Activated CD4-positive, alpha-beta T cell treated with anti-CD3 and anti-CD28 coated beads, Interleukin-2, amount 10 ng/mL, durations not matched to agents 24 days and 14 days (primary cell): Measurements from ENCODE around the gene PRR19. TPM values are rescaled to one million over a fixed set of nuclear protein-coding genes. Genes with fewer than 3 reads are reported as not detected.

Source experiments
- DNase-seq: peaks from one replicate; pipeline ENCODE4 v3.0.0; 2022
- H3K27ac Mint-ChIP-seq: one replicate; pipeline ENCODE4 v1.8.0; 2022; ENCODE audit warnings: mild to moderate bottlenecking, mixed read lengths
- H3K27me3 Mint-ChIP-seq: one replicate; pipeline ENCODE4 v1.8.0; 2022; ENCODE audit warnings: mixed read lengths
- H3K36me3 Mint-ChIP-seq: one replicate; pipeline ENCODE4 v1.8.0; 2022; ENCODE audit warnings: low read depth, mild to moderate bottlenecking, mixed read lengths
- H3K4me1 Mint-ChIP-seq: one replicate; pipeline ENCODE4 v1.8.0; 2021; ENCODE audit warnings: mixed read lengths
- H3K4me3 Mint-ChIP-seq: one replicate; pipeline ENCODE4 v1.8.0; 2022; ENCODE audit warnings: mild to moderate bottlenecking, moderate library complexity, mixed read lengths
- H3K9me3 Mint-ChIP-seq: one replicate; pipeline ENCODE4 v1.8.0; 2021; ENCODE audit warnings: mixed read lengths
- intact Hi-C: fragments of 100-400 bp; cut with micrococcal nuclease; formaldehyde crosslinking; loops from one replicate; pipeline ENCODE4 v1.15.1; 2023
- total RNA-seq: library from RNA; stranded (reverse); gene quantifications from 2 replicates; pipeline ENCODE4 v1.2.3, GENCODE V29; 2022

PRR19 gene
- total RNA-seq, 1 donor from 2014 or later = 1.6 TPM

DNA sequence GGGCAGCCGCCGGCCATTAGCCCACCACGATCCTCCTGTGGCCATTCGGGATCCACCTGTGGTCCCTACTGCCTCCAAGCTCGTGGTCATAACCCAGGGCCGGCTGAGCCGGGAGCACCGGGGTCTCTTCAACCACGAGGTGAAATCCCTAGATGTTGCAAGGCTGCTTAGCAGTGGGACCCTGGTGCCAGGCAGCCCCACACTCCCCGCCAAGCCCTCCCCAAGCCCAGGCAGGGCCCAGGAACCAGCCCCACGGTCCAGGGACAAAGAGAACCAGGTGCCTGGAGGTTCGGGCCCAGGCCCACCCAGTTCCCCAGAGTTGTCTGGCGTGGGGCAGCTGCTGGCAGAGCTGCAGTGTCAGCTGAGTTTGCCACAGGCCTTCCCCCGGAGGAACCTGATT is 7.8 kb downstream of the PRR19 start:
- no peaks in the 10 kb centered on the region for H3K9me3 Mint-ChIP-seq
- H3K4me3 Mint-ChIP-seq = no peak overlapping the region
- no peaks in the 10 kb centered on the region for H3K36me3 Mint-ChIP-seq
- intact Hi-C loops = no loop called here
- H3K27me3 Mint-ChIP-seq = peaks cover 30% of the 10 kb centered on the region
- no peak for DNase-seq
- no peak overlapping the region for H3K27ac Mint-ChIP-seq
- H3K4me1 Mint-ChIP-seq = peaks cover 11% of the 10 kb centered on the region

DNA sequence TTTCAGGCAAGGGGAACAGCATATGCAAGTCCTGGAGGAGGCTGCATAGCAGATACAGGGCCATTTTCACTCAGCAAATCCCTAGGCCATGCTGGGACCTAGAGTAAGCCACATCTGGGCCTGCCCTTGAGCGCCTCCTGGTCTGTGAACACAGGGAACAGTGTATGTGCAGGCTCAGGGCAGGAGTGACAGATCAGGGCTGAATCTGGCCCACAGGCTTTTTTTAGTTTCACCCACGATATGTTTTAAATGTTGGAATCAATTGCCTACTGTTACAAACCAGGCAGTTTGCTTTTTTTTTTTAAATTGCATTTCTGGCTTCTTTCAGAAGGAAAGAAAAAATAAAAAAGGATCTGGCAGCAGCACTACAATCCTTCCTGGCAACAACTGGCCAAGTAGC is 9.7 kb downstream of the PRR19 start:
- Mint-ChIP-seq H3K36me3 (no peaks in the 10 kb centered on the region), H3K27me3 (peaks cover 38% of the 10 kb centered on the region), H3K27ac (no peak overlapping the region), H3K4me1 (peaks cover 11% of the 10 kb centered on the region), H3K4me3 (no peak overlapping the region), H3K9me3 (no peaks in the 10 kb centered on the region)
- intact Hi-C loops = no loop called here
- no peak for DNase-seq

DNA sequence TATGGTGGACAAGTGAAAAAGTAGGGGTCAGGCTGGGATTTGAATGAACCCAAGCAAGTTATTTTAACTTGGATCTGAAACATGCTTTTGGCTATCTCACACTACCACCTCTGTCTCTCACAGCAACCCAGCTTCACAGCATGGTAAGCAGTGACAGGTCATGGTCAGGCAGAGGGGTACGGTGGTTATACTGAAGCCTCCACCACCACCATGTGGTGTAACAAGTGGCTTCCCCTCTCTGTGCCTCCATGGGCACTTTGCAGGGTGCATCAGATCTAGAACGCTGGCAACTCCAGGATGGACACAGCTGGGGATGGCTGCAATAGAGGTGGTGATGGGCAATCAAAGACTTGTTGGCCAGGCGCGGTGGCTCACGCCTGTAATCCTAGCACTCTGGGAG is 10.4 kb downstream of the PRR19 start:
- DNase-seq = no peak
- Mint-ChIP-seq H3K9me3 (no peaks in the 10 kb centered on the region), H3K27ac (no peak overlapping the region), H3K36me3 (no peaks in the 10 kb centered on the region), H3K27me3 (peaks cover 42% of the 10 kb centered on the region), H3K4me3 (peak overlapping the region; percentile 81), H3K4me1 (peaks cover 17% of the 10 kb centered on the region)
- intact Hi-C loops = no loop called here

DNA sequence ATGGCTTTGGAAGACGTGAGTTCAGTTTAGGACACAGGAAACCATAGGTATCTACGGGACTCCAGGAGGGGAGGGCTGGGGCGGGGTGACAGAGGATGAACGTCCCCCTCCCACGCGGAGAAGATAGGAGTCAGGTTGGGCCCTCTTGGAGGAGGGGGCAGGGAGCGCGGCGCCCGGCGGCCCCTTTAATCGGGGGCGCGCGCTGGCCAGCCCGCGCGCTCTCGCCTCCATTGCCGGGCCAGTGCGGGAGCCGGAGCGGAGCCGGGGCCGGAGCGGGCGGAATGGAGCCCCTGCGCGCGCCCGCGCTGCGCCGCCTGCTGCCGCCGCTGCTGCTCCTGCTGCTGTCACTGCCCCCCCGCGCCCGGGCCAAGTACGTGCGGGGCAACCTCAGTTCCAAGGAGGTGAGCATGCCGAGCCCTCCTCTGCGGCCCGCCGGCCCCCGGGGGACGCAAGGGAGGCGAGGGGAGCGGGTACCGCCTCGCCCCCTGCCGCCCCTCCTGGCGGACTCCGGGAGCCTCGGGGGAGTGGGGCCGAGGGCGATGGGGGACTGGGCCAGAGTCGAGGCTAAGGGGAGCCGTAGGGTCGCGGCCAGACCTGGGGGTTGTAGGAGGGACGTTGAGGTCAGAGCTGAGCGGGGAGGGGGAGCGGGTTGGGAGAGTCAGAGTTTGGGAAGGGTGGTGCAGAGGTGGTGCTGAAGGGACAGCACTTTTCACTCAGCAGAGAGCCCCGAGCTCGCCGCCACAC is 11.3 kb downstream of the PRR19 start, which contains the start of gene TMEM145:
Gene TMEM145 (plus strand): TSS at position 214 of the 744 bp plus-strand sequence. CDS start 68 bp downstream, at position 282.
- peaks cover 18% of the 10 kb centered on the region for H3K4me1 Mint-ChIP-seq
- intact Hi-C loops = no loop called here
- no peaks in the 10 kb centered on the region for H3K36me3 Mint-ChIP-seq
- peak within 1 kb of the TSS; percentile 81 for H3K4me3 Mint-ChIP-seq
- H3K9me3 Mint-ChIP-seq = no peaks in the 10 kb centered on the region
- peak; percentile 82 for DNase-seq
- no peak within 1 kb of the TSS for H3K27ac Mint-ChIP-seq
- H3K27me3 Mint-ChIP-seq = peaks cover 42% of the 10 kb centered on the region

DNA sequence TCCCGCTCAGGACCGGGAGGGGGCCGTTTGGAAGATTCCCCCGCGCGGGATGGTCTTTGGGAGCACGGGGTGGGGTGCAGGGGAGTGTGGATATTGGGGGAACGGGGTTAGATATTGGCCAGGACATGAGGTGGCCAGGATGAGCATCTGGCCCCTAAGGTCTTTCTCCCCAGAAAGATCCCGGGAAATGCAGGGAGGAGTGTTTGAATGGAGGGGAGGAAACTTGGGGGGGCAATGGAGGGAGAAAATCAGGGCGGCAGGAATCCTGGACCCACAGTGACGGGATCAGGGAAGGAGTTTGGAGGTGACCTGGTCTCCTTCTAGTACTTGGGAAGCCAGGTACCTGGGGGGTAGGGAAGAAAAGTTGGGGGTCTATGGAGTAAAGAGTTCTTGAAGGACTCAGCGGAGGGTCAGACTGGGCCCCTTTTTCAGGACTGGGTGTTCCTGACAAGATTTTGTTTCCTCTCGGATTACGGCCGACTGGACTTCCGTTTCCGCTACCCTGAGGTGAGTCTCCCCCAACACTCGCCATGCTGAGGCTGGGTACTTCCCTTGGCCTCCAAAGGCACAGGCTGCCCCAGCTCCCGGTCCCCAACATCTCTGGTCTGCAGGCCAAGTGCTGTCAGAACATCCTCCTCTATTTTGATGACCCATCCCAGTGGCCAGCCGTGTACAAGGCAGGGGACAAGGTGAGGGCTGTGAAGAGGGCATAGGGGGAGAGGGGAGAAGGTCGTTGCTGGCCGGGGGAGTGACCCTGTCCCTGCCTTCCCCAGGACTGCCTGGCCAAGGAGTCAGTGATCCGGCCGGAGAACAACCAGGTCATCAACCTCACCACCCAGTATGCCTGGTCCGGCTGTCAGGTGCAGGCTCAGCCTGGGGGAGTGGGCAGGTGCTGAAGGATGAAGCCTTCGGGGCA is 12.2 kb downstream of the PRR19 start:
- Mint-ChIP-seq H3K36me3 (no peaks in the 10 kb centered on the region), H3K27me3 (peaks cover 42% of the 10 kb centered on the region), H3K4me1 (peaks cover 18% of the 10 kb centered on the region), H3K27ac (no peak overlapping the region), H3K4me3 (peak overlapping the region; percentile 81), H3K9me3 (no peaks in the 10 kb centered on the region)
- intact Hi-C loops = no loop called here
- no peak for DNase-seq

DNA sequence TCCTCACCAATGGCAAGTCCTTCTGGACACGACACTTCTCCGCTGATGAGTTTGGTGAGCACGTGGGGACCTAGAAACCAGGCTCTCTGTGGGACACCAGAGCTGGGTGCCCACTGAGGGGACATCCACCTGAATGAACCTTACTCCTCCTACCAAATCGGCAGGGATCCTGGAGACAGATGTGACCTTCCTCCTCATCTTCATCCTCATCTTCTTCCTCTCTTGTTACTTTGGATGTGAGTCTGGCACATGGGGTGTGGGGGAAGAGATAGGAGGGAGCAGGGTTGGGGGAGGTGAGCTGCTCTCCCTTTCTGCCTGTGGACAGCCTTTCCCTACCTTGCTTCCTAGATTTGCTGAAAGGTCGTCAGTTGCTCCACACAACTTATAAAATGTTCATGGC is 13.1 kb downstream of the PRR19 start:
- no peak for DNase-seq
- Mint-ChIP-seq H3K27me3 (peaks cover 43% of the 10 kb centered on the region), H3K27ac (no peak overlapping the region), H3K4me3 (no peak overlapping the region), H3K9me3 (no peaks in the 10 kb centered on the region), H3K4me1 (peaks cover 18% of the 10 kb centered on the region), H3K36me3 (no peaks in the 10 kb centered on the region)
- intact Hi-C loops = no loop called here

DNA sequence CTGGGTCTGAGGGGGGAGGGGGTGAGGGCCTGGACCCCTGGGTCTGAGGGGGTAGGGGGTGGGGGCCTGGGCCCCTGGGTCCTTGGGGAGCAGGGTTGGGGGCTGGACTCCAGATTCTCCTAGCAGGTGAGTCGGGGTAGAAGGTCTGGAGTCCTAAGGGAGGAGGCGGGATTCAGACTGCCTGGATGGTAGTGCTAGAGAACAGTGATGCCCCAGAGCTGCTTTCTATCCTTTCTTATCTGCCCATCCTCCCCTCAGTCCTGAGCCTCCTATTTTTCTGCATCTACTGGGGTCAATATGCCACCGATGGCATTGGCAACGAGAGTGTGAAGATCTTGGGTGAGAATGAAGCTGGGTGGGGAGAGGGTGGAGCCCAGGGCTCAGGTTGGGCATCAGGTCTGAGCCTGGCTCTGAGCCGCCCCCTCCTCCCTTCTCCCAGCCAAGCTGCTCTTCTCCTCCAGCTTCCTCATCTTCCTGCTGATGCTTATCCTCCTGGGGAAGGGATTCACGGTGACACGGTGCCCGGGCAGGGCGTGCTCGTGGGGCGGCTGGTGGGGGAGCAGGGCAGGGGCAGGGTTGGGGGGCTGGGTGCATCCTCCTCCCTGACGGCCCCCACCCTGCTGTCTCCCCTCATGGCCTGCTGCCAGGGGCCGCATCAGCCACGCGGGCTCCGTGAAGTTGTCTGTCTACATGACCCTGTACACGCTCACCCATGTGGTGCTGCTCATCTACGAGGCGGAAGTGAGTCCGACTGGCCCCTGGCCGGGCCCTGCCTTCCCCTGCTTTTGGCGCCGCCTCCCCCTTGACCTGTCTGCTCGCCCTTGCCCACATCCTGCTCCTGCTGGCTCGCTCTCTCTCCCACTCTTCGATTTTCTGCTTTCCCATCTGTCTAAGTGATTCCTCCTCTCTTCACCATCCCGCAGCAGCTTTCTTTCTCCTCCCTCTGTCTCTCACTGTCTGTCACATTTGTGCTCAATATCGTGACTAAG is 14.6 kb downstream of the PRR19 start:
- no peak for DNase-seq
- peak overlapping the region; percentile 59 for H3K4me3 Mint-ChIP-seq
- no peaks in the 10 kb centered on the region for H3K36me3 Mint-ChIP-seq
- H3K9me3 Mint-ChIP-seq = no peaks in the 10 kb centered on the region
- H3K27me3 Mint-ChIP-seq = peaks cover 47% of the 10 kb centered on the region
- H3K27ac Mint-ChIP-seq = peak overlapping the region; percentile 77
- H3K4me1 Mint-ChIP-seq = peaks cover 18% of the 10 kb centered on the region
- intact Hi-C loops = no loop called here

DNA sequence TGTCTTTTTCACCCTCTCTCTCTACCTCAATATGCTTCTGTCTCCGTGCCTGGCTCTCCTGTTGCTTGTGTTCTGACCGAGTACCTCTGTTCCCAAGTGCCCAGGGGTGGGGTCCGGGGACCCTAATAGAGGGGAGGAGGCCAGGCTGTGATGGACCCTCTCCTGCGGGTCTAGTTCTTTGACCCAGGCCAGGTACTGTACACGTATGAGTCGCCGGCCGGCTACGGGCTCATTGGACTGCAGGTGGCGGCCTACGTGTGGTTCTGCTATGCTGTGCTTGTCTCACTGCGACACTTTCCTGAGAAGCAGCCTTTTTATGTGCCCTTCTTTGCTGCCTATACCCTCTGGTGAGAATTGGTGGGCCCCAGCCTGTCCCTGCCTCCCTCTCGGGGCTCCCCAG is 15.6 kb downstream of the PRR19 start:
- Mint-ChIP-seq H3K4me1 (peaks cover 16% of the 10 kb centered on the region), H3K27me3 (peaks cover 45% of the 10 kb centered on the region), H3K27ac (peak overlapping the region; percentile 32), H3K4me3 (no peak overlapping the region), H3K9me3 (no peaks in the 10 kb centered on the region), H3K36me3 (no peaks in the 10 kb centered on the region)
- no peak for DNase-seq
- intact Hi-C loops = no loop called here

DNA sequence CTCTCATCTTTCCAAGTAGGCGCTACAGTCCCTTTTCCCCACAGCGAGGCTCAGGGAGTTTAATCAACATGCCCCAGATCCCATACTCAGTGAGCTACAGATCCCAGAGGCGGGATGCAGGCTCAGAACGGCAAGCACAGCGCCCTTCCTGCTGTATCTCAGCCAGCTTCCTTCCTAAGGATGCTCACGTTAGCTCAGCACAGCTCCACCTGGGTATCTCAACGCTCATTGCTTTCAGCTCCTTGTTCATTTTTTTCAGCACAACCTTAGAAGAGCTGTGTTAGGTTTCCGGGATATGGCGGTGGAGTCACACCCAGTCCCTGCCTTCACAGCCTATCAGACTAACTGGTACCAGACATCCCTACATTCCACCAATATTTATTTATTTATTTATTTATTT is 20.4 kb downstream of the PRR19 start:
- no peak overlapping the region for H3K27ac Mint-ChIP-seq
- peaks cover 5% of the 10 kb centered on the region for H3K36me3 Mint-ChIP-seq
- intact Hi-C loops = loop anchor here (5.0 kb wide), 1 partner anchor 145 kb away; no protein-coding TSS in a partner anchor
- H3K9me3 Mint-ChIP-seq = no peaks in the 10 kb centered on the region
- peaks cover 18% of the 10 kb centered on the region for H3K4me1 Mint-ChIP-seq
- peaks cover 34% of the 10 kb centered on the region for H3K27me3 Mint-ChIP-seq
- no peak for DNase-seq
- no peak overlapping the region for H3K4me3 Mint-ChIP-seq

DNA sequence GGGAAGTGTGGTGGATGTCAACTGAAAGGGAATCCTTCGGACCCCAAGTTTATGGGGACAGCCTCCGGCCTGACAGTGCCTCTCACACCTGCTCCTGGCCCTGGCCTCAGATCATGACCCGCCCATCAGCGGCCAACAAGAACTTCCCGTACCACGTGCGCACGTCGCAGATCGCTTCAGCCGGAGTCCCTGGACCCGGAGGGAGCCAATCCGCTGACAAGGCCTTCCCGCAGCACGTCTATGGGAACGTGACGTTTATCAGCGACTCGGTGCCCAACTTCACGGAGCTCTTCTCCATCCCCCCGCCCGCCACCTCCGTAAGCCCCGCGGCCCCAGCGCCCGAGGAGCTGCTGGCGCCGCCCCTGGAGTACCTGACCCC is 21.5 kb downstream of the PRR19 start:
- Mint-ChIP-seq H3K9me3 (no peaks in the 10 kb centered on the region), H3K4me3 (peak overlapping the region; percentile 45), H3K27me3 (peaks cover 34% of the 10 kb centered on the region), H3K4me1 (peaks cover 16% of the 10 kb centered on the region), H3K36me3 (peaks cover 5% of the 10 kb centered on the region), H3K27ac (no peak overlapping the region)
- no peak for DNase-seq
- intact Hi-C loops = loop anchor here (5.0 kb wide), 1 partner anchor 146 kb away; no protein-coding TSS in a partner anchor

DNA sequence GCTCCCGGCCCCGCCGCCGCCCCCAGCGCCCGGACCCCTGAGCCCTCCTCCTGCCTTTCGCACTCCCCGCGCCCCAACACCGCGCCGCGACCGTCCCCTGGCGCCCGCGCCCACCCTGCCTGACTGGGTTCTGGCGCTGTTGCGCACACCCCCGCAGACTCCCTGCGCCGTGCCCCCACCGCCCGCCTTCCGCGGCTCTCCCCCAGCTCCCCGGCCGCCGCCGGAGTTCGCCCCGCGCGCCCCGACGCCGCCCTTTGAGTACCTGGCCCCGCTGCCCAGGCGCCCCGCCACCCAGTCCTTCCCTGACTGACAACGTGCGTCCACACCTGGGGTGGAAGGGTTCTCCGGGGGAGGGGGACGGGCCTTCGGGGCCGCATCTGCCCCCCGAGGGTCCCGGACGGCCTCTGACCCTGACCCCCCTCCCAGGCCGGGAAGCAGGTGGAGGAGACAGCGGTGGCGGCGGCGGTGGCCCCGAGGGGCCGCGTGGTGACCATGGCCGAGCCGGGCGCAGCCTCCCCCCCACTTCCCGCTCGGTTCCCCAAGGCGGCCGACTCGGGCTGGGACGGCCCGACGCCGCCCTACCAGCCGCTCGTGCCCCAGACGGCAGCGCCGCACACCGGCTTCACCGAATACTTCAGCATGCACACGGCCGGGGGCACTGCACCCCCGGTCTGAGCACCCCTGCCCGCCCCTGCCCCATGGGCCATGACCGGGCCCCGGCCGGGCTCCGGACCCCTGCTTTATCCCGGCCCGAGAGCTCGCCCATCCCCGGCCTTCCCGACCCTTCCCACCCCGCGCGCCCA is 22.1 kb downstream of the PRR19 start:
- intact Hi-C loops = loop anchor here (2.0 to 5.0 kb wide), 3 partner anchors 39 to 147 kb away; no protein-coding TSS in a partner anchor
- peaks cover 16% of the 10 kb centered on the region for H3K4me1 Mint-ChIP-seq
- peaks cover 5% of the 10 kb centered on the region for H3K36me3 Mint-ChIP-seq
- H3K9me3 Mint-ChIP-seq = no peaks in the 10 kb centered on the region
- no peak overlapping the region for H3K27ac Mint-ChIP-seq
- peak overlapping the region; percentile 93 for H3K4me3 Mint-ChIP-seq
- peaks cover 34% of the 10 kb centered on the region for H3K27me3 Mint-ChIP-seq
- DNase-seq = peak; percentile 75

DNA sequence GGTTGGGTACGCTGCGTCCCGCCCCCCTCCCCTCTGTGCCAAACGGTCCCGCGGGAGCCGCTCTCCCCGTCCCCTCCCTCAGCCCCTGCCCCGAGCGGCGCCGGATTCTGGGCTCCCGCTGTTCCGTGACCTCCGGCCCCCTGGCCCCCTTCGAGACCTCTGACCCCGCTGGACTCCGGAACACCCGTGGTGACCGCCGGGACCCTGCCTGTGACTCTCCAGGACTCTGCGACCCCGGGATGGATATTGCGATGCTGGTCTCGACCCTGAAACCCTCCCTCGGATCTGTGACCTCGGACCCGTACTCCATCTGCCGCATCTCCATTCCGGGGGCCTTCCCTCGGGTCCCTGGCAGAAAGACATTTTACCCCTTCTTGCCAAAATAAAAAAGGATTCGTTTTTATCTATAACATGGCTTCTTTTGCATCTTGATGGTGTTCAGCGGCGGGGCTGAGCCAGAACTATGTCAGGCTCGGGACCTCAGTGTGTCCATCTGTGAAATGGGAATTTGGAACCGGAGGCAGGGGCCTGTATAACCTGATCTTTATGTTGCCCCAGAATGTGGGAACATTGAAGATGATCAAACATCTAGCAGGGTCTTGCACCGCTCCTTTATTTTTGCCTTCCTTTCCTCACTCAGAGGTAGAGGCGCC is 22.8 kb downstream of the PRR19 start:
- DNase-seq = no peak
- peaks cover 34% of the 10 kb centered on the region for H3K27me3 Mint-ChIP-seq
- peaks cover 5% of the 10 kb centered on the region for H3K36me3 Mint-ChIP-seq
- peak overlapping the region; percentile 93 for H3K4me3 Mint-ChIP-seq
- H3K9me3 Mint-ChIP-seq = no peaks in the 10 kb centered on the region
- H3K4me1 Mint-ChIP-seq = peaks cover 16% of the 10 kb centered on the region
- H3K27ac Mint-ChIP-seq = peak overlapping the region; percentile 87
- intact Hi-C loops = loop anchor here (1.0 to 5.0 kb wide), 7 partner anchors 22 to 191 kb away; partner anchors contain the start of genes PAFAH1B3 and PRR19
